CD4-positive, alpha-beta T cell treated with Interleukin-2 at 100 ng/mL for 4 hours (primary cell): ENCODE results near the gene LYPD6.

Experiments
- DNase-seq: peaks from one replicate; pipeline ENCODE4 v3.0.0-alpha.2; 2020; ENCODE audit warnings: low spot score

LYPD6 gene

GRCh38 chr2:149348291-149348690, 17.9 kb downstream of the LYPD6 start:
- no peak for DNase-seq

GRCh38 chr2:149353421-149353820, 23.0 kb downstream of the LYPD6 start:
- no peak for DNase-seq

- no peak for DNase-seq
Observed at GRCh38 chr2:149355716-149356422, 25.5 kb downstream of the LYPD6 start.

GRCh38 chr2:149357058-149357457, 26.7 kb downstream of the LYPD6 start:
- no peak for DNase-seq

- no peak for DNase-seq
Observed at GRCh38 chr2:149360106-149360505, 29.7 kb downstream of the LYPD6 start.

GRCh38 chr2:149363958-149364357, 33.6 kb downstream of the LYPD6 start:
- no peak for DNase-seq

GRCh38 chr2:149364839-149365238, 34.5 kb downstream of the LYPD6 start:
- DNase-seq: no peak

- no peak for DNase-seq
Observed at GRCh38 chr2:149365931-149366583, 35.7 kb downstream of the LYPD6 start.

GRCh38 chr2:149370061-149370775, 39.8 kb downstream of the LYPD6 start:
- DNase-seq: no peak

GRCh38 chr2:149371476-149371875, 41.1 kb downstream of the LYPD6 start:
- DNase-seq: no peak

- DNase-seq: no peak
Observed at GRCh38 chr2:149375801-149376361, 45.5 kb downstream of the LYPD6 start.

- DNase-seq: no peak
Observed at GRCh38 chr2:149380205-149380604, 49.8 kb downstream of the LYPD6 start.

- no peak for DNase-seq
Observed at GRCh38 chr2:149383340-149383739, 53.0 kb downstream of the LYPD6 start.

- DNase-seq: no peak
Observed at GRCh38 chr2:149385350-149385749, 55.0 kb downstream of the LYPD6 start.

- no peak for DNase-seq
Observed at GRCh38 chr2:149387411-149387810, 57.0 kb downstream of the LYPD6 start.

GRCh38 chr2:149388120-149388816, 57.9 kb downstream of the LYPD6 start:
- DNase-seq: no peak

GRCh38 chr2:149389506-149390167, 59.2 kb downstream of the LYPD6 start:
- no peak for DNase-seq

GRCh38 chr2:149393614-149394013, 63.2 kb downstream of the LYPD6 start:
- no peak for DNase-seq

GRCh38 chr2:149394864-149395263, 64.5 kb downstream of the LYPD6 start:
- no peak for DNase-seq

- no peak for DNase-seq
Observed at GRCh38 chr2:149399934-149400615, 69.7 kb downstream of the LYPD6 start.

- DNase-seq: no peak
Observed at GRCh38 chr2:149400997-149401396, 70.6 kb downstream of the LYPD6 start.
